ENCODE data around the gene SLC35F3. TPM values are rescaled to one million over a fixed set of nuclear protein-coding genes. Genes with fewer than 3 reads are reported as not detected.

The SLC35F3 gene
- total and polyA plus RNA-seq, 9 donors = 0.21 to 0.64 (median 0.31) TPM

DNA sequence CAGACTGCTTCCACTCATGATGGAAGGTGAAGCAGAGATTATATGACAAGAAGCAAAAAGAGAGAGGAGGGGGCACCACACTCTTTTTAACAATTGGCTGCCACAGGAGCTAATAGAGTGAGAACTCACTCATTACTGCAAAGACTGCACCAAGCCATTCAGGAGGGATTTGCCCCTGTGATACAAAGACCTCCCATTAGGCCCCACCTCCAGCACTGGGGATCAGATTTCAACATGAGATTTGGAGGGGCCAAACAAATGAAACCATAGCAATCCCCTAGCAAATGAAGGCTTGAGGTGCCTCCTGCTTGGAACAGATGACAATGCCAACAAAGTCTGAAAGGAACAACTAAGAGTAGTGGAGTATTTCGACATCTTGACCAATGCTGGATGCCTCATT, 346.3 kb downstream of the SLC35F3 start:
- no CpG with 5 or more reads among the region's 1 CpG for WGBS (ENCODE audit: insufficient coverage)
- no peak overlapping the region for H3K27ac ChIP-seq (ENCODE audit: low read length)

DNA sequence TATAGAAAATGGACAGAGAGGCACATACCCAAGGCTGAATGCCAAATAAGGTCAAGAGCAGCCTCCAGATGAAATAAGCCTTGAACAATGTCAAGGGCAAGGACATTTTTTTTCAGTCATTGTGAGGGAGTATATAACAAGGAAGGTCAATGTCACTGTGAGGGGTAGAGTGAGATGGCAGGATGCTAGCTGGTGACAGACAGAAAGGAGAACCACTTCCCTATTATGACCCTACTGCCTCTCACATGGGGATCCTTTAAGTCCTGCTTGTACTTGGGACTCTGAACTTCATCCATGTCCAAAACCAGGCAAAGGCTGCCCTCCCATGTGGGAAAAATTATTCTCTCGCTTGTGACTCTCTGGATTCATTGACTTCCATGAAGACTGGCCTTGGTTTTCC, 349.3 kb downstream of the SLC35F3 start:
- Histone ChIP-seq H3K27me3 (ENCODE audit: control insufficient read depth, insufficient read depth, low read length) (no peaks in the 10 kb centered on the region), H3K9me3 (replicated peaks; ENCODE audit: control insufficient read depth, low read depth, low read length) (no peaks in the 10 kb centered on the region), H3K4me3 (ENCODE audit: low read length) (no peak overlapping the region), H3K4me1 (ENCODE audit: control insufficient read depth, insufficient read depth, low read length) (no peaks in the 10 kb centered on the region), H3K27ac (ENCODE audit: low read length) (no peak overlapping the region), H3K36me3 (ENCODE audit: control insufficient read depth, insufficient read depth, low read length) (no peaks in the 10 kb centered on the region)
- no peak for DNase-seq
- WGBS (ENCODE audit: insufficient coverage) = no CpG with 5 or more reads among the region's 1 CpG

More for the DNA sequence above, 346.3 kb downstream of the SLC35F3 start:
- H3K27me3 ChIP-seq (ENCODE audit: control insufficient read depth, insufficient read depth, low read length) = no peaks in the 10 kb centered on the region
- no peak overlapping the region for H3K4me3 ChIP-seq (ENCODE audit: low read length)
- H3K36me3 ChIP-seq (ENCODE audit: control insufficient read depth, insufficient read depth, low read length) = no peaks in the 10 kb centered on the region
- no peaks in the 10 kb centered on the region for H3K4me1 ChIP-seq (ENCODE audit: control insufficient read depth, insufficient read depth, low read length)
- no peaks in the 10 kb centered on the region for H3K9me3 ChIP-seq (replicated peaks; ENCODE audit: control insufficient read depth, low read depth, low read length)
- no peak for DNase-seq

DNA sequence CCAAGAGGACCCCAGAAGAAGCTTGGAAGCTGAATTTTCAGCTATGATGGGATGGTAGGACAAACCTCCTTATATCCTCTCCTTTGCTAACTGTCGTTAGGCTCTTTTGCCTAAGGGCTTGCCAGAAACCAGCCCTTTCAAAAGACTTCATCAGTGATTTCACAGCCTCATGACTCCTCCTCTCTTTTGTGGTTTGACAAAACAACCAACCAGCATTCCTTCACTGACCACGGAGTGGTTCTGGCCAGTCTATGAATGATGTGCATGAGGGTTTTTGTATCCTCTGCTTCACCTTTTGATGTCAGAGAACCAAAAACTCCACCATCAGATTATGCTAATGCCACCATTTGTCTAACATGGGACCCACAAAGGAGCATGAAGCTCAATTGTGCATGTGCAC, 351.9 kb downstream of the SLC35F3 start:
- Histone ChIP-seq H3K4me1 (ENCODE audit: control insufficient read depth, insufficient read depth, low read length) (no peaks in the 10 kb centered on the region), H3K27me3 (ENCODE audit: control insufficient read depth, insufficient read depth, low read length) (no peaks in the 10 kb centered on the region), H3K9me3 (replicated peaks; ENCODE audit: control insufficient read depth, low read depth, low read length) (no peaks in the 10 kb centered on the region), H3K4me3 (ENCODE audit: low read length) (no peak overlapping the region), H3K36me3 (ENCODE audit: control insufficient read depth, insufficient read depth, low read length) (no peaks in the 10 kb centered on the region), H3K27ac (ENCODE audit: low read length) (no peak overlapping the region)
- no peak for DNase-seq
- WGBS (ENCODE audit: insufficient coverage) = no CpG with 5 or more reads among the region's 2 CpGs

DNA sequence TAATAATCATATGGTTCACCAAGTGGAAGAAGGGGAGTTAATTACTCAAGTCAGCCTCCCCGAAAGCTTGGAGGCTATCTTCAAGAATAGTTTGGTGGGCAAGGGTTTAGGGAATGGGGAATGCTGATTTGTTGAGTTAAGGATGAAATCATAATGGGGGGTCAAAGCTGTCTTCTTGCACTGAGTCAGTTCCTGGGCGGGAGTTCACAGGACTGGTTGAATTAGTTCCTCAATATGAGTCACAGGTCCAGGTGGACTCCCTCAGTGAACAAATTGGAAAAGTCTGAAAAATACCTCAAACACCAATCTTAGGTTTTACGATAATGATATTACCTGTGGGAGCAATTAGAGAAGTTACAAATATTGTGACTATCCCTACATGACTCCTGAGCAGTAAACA, 353.6 kb downstream of the SLC35F3 start:
- Histone ChIP-seq H3K36me3 (ENCODE audit: control insufficient read depth, insufficient read depth, low read length) (no peaks in the 10 kb centered on the region), H3K4me1 (ENCODE audit: control insufficient read depth, insufficient read depth, low read length) (no peaks in the 10 kb centered on the region), H3K9me3 (replicated peaks; ENCODE audit: control insufficient read depth, low read depth, low read length) (no peaks in the 10 kb centered on the region), H3K27me3 (ENCODE audit: control insufficient read depth, insufficient read depth, low read length) (no peaks in the 10 kb centered on the region), H3K27ac (ENCODE audit: low read length) (no peak overlapping the region), H3K4me3 (ENCODE audit: low read length) (no peak overlapping the region)
- WGBS (ENCODE audit: insufficient coverage) = 100% methylated on average over 2 of the region's 3 CpGs
- DNase-seq = no peak

DNA sequence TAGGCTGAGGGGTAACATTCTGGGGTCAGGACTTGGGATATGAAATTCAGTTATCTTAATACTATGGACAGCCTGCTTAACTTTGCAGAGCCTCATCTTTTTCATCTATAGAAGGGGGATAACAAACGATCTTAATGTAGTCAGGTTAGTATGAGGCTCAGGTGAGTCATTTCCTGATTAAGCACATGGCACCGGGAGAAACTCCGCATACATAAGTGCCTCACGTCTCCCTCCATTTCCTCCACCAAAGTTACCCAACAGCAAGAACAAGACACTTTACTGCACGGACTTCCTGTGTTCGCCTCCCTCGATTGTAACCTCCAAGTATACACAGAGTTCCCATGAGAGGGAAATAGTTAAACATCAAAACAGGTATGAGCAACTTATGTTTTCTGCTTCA, 356.1 kb downstream of the SLC35F3 start:
- Histone ChIP-seq H3K36me3 (ENCODE audit: control insufficient read depth, insufficient read depth, low read length) (no peaks in the 10 kb centered on the region), H3K4me1 (ENCODE audit: control insufficient read depth, insufficient read depth, low read length) (no peaks in the 10 kb centered on the region), H3K27me3 (ENCODE audit: control insufficient read depth, insufficient read depth, low read length) (no peaks in the 10 kb centered on the region), H3K4me3 (ENCODE audit: low read length) (no peak overlapping the region), H3K27ac (ENCODE audit: low read length) (no peak overlapping the region), H3K9me3 (replicated peaks; ENCODE audit: control insufficient read depth, low read depth, low read length) (no peaks in the 10 kb centered on the region)
- WGBS (ENCODE audit: insufficient coverage) = 60% methylated on average over 1 of the region's 7 CpGs
- no peak for DNase-seq

DNA sequence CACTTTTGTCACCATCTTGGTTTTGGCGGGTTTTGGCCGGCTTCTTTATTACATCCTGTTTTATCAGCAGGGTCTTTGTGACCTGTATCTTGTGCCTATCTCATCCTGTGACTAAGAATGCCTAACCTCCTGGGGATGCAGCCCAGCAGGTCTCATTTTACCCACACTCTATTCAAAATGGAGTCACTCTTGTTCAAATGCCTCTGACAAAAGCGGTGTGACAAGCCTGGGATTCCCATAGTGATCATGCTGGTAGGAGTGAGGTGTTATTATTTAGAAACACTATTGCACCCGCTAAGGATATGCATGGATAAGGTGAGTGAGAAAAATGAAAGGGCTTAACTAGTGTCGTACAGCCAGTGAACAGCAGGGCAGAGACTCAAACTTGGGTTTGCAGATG, 357.1 kb downstream of the SLC35F3 start:
- H3K36me3 ChIP-seq (ENCODE audit: control insufficient read depth, insufficient read depth, low read length) = no peaks in the 10 kb centered on the region
- H3K9me3 ChIP-seq (replicated peaks; ENCODE audit: control insufficient read depth, low read depth, low read length) = no peaks in the 10 kb centered on the region
- 92% methylated on average over 2 of the region's 5 CpGs for WGBS (ENCODE audit: insufficient coverage)
- no peak overlapping the region for H3K4me3 ChIP-seq (ENCODE audit: low read length)
- no peaks in the 10 kb centered on the region for H3K27me3 ChIP-seq (ENCODE audit: control insufficient read depth, insufficient read depth, low read length)
- no peak overlapping the region for H3K27ac ChIP-seq (ENCODE audit: low read length)
- no peaks in the 10 kb centered on the region for H3K4me1 ChIP-seq (ENCODE audit: control insufficient read depth, insufficient read depth, low read length)
- DNase-seq = no peak

DNA sequence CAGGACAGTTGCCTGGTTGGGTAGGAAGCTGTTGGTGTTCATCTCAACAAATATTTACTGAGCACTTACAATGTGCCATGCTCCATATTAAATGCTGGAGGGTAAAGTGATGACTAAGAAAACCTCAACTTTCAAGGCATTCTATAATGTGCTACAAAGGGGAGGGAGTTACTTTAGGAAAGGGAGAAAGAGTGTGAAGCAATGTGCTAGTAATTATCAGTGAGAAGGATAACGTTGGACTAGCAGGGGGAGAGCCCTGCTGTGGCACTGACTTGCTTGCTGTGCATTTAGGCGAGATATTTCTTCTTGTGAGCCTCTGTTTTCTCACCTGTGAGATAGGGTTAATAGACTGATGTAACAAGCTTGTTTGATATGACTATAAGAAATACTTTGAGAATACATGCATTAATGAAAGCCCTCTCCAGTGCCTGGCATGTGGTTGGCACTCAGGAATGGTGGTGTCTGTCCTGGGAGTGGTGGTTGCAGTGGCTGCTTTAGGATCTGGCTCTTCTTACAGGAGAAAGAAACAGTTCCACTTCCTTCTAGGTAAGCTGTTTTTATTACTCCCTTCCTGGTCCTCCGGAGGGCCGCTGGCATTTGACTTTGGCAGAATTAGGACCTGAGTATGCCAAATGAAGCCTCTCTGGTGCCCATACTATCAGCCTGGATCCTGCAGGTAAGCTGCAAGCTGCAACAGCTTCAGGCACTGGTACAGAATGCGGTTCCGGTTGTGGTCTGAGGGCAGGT, 357.7 kb downstream of the SLC35F3 start:
- Histone ChIP-seq H3K27ac (ENCODE audit: low read length) (no peak overlapping the region), H3K27me3 (ENCODE audit: control insufficient read depth, insufficient read depth, low read length) (no peaks in the 10 kb centered on the region), H3K36me3 (ENCODE audit: control insufficient read depth, insufficient read depth, low read length) (no peaks in the 10 kb centered on the region), H3K4me1 (ENCODE audit: control insufficient read depth, insufficient read depth, low read length) (no peaks in the 10 kb centered on the region), H3K4me3 (ENCODE audit: low read length) (no peak overlapping the region), H3K9me3 (replicated peaks; ENCODE audit: control insufficient read depth, low read depth, low read length) (no peaks in the 10 kb centered on the region)
- DNase-seq = no peak
- WGBS (ENCODE audit: insufficient coverage) = 74% methylated on average over 6 of the region's 6 CpGs

DNA sequence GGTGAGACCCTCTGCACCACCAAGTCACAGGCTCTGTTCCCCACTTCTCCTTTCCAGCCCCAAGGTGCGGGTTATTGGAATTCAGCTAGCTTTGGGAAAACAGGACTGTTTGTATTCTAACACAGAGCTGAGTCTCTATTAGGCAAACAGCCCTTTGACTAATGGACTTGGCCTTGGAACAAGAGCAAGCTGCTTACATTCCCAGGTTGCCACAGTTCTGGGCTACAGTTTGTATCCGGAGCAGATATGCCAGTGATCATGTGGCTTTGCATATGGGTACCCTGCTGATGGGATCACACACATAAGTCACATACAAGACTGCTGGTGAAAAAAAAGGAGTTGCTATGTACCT, 358.3 kb downstream of the SLC35F3 start:
- Histone ChIP-seq H3K36me3 (ENCODE audit: control insufficient read depth, insufficient read depth, low read length) (no peaks in the 10 kb centered on the region), H3K4me1 (ENCODE audit: control insufficient read depth, insufficient read depth, low read length) (no peaks in the 10 kb centered on the region), H3K27me3 (ENCODE audit: control insufficient read depth, insufficient read depth, low read length) (no peaks in the 10 kb centered on the region), H3K4me3 (ENCODE audit: low read length) (no peak overlapping the region), H3K9me3 (replicated peaks; ENCODE audit: control insufficient read depth, low read depth, low read length) (no peaks in the 10 kb centered on the region), H3K27ac (ENCODE audit: low read length) (no peak overlapping the region)
- no CpG with 5 or more reads among the region's 2 CpGs for WGBS (ENCODE audit: insufficient coverage)
- DNase-seq = no peak

DNA sequence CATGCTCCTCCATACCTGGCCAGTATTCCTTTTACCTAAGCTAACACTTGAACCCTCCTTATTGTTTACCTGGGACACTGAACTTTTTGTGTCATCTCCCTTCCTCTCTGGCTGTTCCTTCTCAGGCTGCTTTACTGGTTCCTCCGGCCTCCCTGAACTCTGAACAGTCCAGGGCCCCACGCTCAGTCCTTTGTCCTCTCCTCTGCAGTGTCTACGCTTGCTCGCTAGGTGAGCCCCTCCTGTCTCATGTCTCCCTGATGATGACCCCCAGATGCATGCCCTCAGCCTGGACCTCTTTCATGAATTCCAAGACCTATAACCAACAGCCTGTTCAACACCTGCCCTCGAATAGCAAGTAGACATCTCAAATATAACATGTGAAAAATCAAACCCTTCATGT, 360.4 kb downstream of the SLC35F3 start:
- no peaks in the 10 kb centered on the region for H3K36me3 ChIP-seq (ENCODE audit: control insufficient read depth, insufficient read depth, low read length)
- H3K4me3 ChIP-seq (ENCODE audit: low read length) = no peak overlapping the region
- no peak overlapping the region for H3K27ac ChIP-seq (ENCODE audit: low read length)
- no peaks in the 10 kb centered on the region for H3K4me1 ChIP-seq (ENCODE audit: control insufficient read depth, insufficient read depth, low read length)
- DNase-seq = no peak
- H3K27me3 ChIP-seq (ENCODE audit: control insufficient read depth, insufficient read depth, low read length) = no peaks in the 10 kb centered on the region
- H3K9me3 ChIP-seq (replicated peaks; ENCODE audit: control insufficient read depth, low read depth, low read length) = no peaks in the 10 kb centered on the region
- WGBS (ENCODE audit: insufficient coverage) = 80% methylated on average over 5 of the region's 5 CpGs

DNA sequence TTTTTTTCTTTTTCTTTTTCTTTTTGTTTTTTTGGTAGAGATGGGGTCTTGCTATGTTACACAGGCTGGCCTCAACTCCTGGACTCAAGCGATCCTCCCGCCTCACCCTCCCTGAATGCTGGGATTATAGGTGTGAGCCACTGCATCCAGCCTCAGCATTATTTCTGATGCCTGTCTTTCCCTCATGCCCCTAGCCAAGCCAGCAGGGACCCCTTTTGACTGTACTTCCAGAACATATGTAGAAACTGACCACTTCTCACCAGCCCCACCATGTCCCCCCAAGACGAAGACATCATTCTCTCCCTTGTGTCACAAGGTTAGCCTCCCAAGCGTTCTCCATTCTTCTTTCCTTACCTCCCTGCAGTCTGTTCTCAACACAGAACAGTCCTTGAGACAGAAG, 360.8 kb downstream of the SLC35F3 start:
- Histone ChIP-seq H3K4me3 (ENCODE audit: low read length) (no peak overlapping the region), H3K27ac (ENCODE audit: low read length) (no peak overlapping the region), H3K27me3 (ENCODE audit: control insufficient read depth, insufficient read depth, low read length) (no peaks in the 10 kb centered on the region), H3K9me3 (replicated peaks; ENCODE audit: control insufficient read depth, low read depth, low read length) (no peaks in the 10 kb centered on the region), H3K36me3 (ENCODE audit: control insufficient read depth, insufficient read depth, low read length) (no peaks in the 10 kb centered on the region), H3K4me1 (ENCODE audit: control insufficient read depth, insufficient read depth, low read length) (no peaks in the 10 kb centered on the region)
- no peak for DNase-seq
- WGBS (ENCODE audit: insufficient coverage) = 79% methylated on average over 4 of the region's 4 CpGs

DNA sequence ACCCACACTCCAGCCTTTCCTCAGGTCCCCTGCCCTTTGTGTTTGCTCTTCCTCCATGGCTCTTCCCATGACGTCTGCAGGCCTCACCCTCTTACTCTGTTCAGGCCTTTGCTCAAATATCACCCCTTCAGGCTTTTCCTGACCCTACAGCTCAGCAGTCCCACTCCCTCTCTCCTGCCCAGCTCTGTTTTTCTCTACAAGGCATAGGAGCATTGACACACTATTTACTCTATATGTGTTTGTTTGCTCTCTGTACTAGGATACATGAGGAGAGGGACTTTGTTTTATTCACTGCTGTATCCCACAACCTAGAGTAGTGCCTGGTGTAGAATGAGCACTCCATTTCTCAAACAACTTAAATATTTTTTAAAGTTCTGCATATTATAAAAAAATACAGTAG, 361.4 kb downstream of the SLC35F3 start:
- DNase-seq = no peak
- Histone ChIP-seq H3K4me3 (ENCODE audit: low read length) (no peak overlapping the region), H3K27ac (ENCODE audit: low read length) (no peak overlapping the region), H3K36me3 (ENCODE audit: control insufficient read depth, insufficient read depth, low read length) (no peaks in the 10 kb centered on the region), H3K4me1 (ENCODE audit: control insufficient read depth, insufficient read depth, low read length) (no peaks in the 10 kb centered on the region), H3K27me3 (ENCODE audit: control insufficient read depth, insufficient read depth, low read length) (no peaks in the 10 kb centered on the region), H3K9me3 (replicated peaks; ENCODE audit: control insufficient read depth, low read depth, low read length) (no peaks in the 10 kb centered on the region)
- 0% methylated on average over 1 of the region's 1 CpG for WGBS (ENCODE audit: insufficient coverage)

Data from muscle of leg (tissue), 11 donors.